HFFc6 (cell line): ENCODE results near the gene ZMYM2. TPM values are rescaled to one million over a fixed set of nuclear protein-coding genes. Genes with fewer than 3 reads are reported as not detected.
"Not testable (repeated sequence)": the region's sequence is repeated elsewhere in the genome, so short reads cannot be mapped to it uniquely, and the experiment has no call there.

Experiments
- DNase-seq: peaks from one replicate; pipeline ENCODE4 v3.0.0-alpha.2; 2018
- H3K27ac Mint-ChIP-seq: 2 replicates; pipeline ENCODE4 v1.8.0; 2020; ENCODE audit warnings: mild to moderate bottlenecking, mixed read lengths
- H3K27me3 Mint-ChIP-seq: 2 replicates; pipeline ENCODE4 v1.8.0; 2021; ENCODE audit warnings: mild to moderate bottlenecking, moderate library complexity, mixed read lengths; ENCODE audit not compliant: insufficient read depth
- H3K36me3 Mint-ChIP-seq: 2 replicates; pipeline ENCODE4 v1.8.0; 2021; ENCODE audit warnings: low read depth, mixed read lengths
- H3K4me1 Mint-ChIP-seq: 2 replicates; pipeline ENCODE4 v1.8.0; 2020; ENCODE audit warnings: low read depth, mixed read lengths
- H3K4me3 Mint-ChIP-seq: 2 replicates; pipeline ENCODE4 v1.8.0; 2020; ENCODE audit warnings: mild to moderate bottlenecking, moderate library complexity, mixed read lengths
- H3K9me3 Mint-ChIP-seq: 2 replicates; pipeline ENCODE4 v1.8.0; 2020; ENCODE audit warnings: mild to moderate bottlenecking, mixed read lengths
- total RNA-seq, 6 experiments: library from RNA; stranded (reverse); fragmentation: NEBNext Ultra II Directional; extraction: Animal tissue kit (Norgen Biotek cat#: 25700); gene quantifications; 2 replicates in 1 of 6; 3 replicates in 5 of 6; pipeline ENCODE4 v1.2.3, GENCODE V29; 2021
- TF ChIP-seq, protein P1 (sequence below): fragments of 200-600 bp; sonication (generic); IDR thresholded peaks from 2 replicates; pipeline ENCODE4 v1.5.0; 2021; ENCODE audit warnings: antibody characterized with exemption, mild to moderate bottlenecking

ZMYM2 gene
- total RNA-seq, 6 experiments from 2014 or later, result 21.3 to 33.6 (median 28.8) TPM

DNA sequence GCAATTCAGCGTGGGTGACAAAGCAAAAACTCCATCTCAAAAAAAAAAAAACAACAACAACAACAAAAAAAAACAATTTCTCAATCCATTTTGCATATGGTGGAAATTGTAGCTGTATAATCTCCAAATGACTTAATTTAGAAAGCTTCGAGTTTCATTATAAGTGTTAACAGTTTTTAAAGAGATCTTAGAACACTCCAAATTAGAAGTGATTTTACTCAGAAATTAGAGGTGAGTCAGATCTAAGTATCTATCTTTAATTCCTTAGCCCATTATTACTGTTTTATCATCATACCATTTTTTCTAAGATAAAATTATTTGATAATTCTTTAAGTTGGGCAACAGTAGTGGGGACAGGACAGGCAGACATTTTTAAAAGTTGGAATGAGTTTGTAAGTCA, 60.5 kb downstream of the ZMYM2 start:
- Mint-ChIP-seq H3K27me3 (peaks cover 1% of the 10 kb centered on the region; the same call in 1 of the 2 replicates), H3K4me3 (no peak overlapping the region), H3K27ac (no peak overlapping the region), H3K4me1 (peaks cover 15% of the 10 kb centered on the region), H3K36me3 (peaks cover 54% of the 10 kb centered on the region), H3K9me3 (peaks cover 22% of the 10 kb centered on the region)
- DNase-seq, result no peak
- TF ChIP-seq, protein P1, sequence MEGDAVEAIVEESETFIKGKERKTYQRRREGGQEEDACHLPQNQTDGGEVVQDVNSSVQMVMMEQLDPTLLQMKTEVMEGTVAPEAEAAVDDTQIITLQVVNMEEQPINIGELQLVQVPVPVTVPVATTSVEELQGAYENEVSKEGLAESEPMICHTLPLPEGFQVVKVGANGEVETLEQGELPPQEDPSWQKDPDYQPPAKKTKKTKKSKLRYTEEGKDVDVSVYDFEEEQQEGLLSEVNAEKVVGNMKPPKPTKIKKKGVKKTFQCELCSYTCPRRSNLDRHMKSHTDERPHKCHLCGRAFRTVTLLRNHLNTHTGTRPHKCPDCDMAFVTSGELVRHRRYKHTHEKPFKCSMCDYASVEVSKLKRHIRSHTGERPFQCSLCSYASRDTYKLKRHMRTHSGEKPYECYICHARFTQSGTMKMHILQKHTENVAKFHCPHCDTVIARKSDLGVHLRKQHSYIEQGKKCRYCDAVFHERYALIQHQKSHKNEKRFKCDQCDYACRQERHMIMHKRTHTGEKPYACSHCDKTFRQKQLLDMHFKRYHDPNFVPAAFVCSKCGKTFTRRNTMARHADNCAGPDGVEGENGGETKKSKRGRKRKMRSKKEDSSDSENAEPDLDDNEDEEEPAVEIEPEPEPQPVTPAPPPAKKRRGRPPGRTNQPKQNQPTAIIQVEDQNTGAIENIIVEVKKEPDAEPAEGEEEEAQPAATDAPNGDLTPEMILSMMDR, result no peak

DNA sequence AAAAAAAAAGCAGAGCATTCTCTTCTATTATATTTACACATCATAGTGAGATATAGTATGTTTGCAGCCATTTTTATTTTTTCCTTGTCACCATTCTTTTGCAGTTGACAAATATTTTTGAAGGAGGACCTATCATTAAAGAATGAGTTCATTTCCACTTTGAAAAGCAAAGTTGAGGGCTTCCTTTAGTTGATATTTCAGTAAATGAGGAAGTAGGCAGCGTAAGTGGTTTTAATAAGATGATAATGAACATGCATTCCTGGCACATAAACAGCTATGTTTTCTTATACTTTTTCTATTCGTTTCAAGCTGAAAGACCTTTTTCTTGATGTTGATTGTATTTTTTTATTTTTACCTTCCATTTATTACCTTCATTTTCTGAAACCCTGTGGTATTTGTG, 66.2 kb downstream of the ZMYM2 start:
- peaks cover 15% of the 10 kb centered on the region for H3K4me1 Mint-ChIP-seq
- TF ChIP-seq, protein P1, result no peak
- H3K4me3 Mint-ChIP-seq, result no peak overlapping the region
- DNase-seq, result no peak
- H3K36me3 Mint-ChIP-seq, result peaks cover 22% of the 10 kb centered on the region
- peaks cover 1% of the 10 kb centered on the region; the same call in 1 of the 2 replicates for H3K27me3 Mint-ChIP-seq
- no peak overlapping the region for H3K27ac Mint-ChIP-seq
- no peaks in the 10 kb centered on the region for H3K9me3 Mint-ChIP-seq

DNA sequence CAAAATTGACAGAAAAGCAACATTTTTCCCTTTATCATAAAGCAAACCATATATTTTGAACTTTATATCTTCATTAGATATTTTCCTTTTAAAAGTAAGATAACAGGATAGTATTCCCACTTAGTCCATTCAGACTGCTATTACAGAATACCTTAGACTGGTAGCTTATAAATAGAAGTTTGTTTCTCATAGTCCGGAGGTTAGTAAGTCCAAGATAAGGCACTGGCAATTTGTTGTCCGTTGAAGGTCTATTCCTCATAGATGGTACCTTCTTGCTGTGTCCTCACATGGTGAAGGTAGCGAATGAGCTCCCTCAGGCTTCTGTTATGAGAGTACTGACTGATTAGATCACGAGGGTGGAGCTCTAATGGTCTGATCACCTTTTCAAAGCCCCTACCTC, 70.4 kb downstream of the ZMYM2 start:
- H3K9me3 Mint-ChIP-seq, result no peaks in the 10 kb centered on the region
- no peak overlapping the region for H3K27ac Mint-ChIP-seq
- H3K27me3 Mint-ChIP-seq, result no peaks in the 10 kb centered on the region
- no peak for DNase-seq
- TF ChIP-seq, protein P1, result no peak
- H3K4me1 Mint-ChIP-seq, result no peaks in the 10 kb centered on the region
- peaks cover 3% of the 10 kb centered on the region for H3K36me3 Mint-ChIP-seq
- H3K4me3 Mint-ChIP-seq, result no peak overlapping the region

DNA sequence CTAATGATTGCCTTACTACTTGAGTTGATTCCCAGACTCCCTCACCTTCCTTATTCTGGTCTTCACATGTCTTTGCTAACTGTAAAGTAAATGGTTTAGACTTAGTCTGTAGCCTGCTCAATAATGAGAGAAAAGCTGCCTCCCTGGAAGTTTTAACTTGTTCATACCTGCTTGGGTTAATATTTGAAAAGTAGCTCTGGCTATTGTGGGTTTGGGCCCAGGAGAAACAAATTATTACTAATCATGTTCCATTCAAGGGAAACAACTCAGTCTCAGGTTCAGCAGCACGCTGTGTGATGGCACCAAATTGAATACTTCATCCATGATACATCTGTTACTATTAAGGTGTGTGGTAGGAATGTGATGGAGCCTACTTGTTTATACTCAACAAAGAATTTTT, 75.0 kb downstream of the ZMYM2 start:
- Mint-ChIP-seq H3K9me3 (no peaks in the 10 kb centered on the region), H3K27me3 (no peaks in the 10 kb centered on the region; the same call in 1 of the 2 replicates), H3K4me1 (no peaks in the 10 kb centered on the region), H3K36me3 (peaks cover 12% of the 10 kb centered on the region), H3K27ac (no peak overlapping the region), H3K4me3 (no peak overlapping the region)
- no peak for DNase-seq
- TF ChIP-seq, protein P1, result no peak

DNA sequence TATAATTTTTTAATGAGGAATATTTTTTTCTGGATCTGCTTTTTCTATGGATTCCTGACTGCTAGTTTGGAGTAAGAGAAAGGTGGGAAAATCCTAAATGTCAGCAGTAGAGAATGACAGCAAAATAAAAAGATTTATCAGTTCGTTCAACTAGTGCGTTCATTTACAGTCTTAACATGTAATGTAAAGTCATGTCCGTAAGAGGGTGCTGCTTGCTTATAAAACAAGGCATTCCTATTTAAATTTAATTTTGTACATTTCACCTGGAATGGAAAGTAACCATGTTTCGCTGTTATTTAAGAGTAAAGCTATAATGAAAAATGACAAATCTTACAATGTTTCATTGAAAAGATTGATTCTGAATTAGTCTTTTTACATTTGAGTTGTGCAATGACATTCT, 76.6 kb downstream of the ZMYM2 start:
- Mint-ChIP-seq H3K4me3 (no peak overlapping the region), H3K36me3 (peaks cover 21% of the 10 kb centered on the region), H3K4me1 (no peaks in the 10 kb centered on the region), H3K27ac (no peak overlapping the region), H3K9me3 (no peaks in the 10 kb centered on the region), H3K27me3 (no peaks in the 10 kb centered on the region; the same call in 1 of the 2 replicates)
- DNase-seq, result no peak
- TF ChIP-seq, protein P1, result no peak

DNA sequence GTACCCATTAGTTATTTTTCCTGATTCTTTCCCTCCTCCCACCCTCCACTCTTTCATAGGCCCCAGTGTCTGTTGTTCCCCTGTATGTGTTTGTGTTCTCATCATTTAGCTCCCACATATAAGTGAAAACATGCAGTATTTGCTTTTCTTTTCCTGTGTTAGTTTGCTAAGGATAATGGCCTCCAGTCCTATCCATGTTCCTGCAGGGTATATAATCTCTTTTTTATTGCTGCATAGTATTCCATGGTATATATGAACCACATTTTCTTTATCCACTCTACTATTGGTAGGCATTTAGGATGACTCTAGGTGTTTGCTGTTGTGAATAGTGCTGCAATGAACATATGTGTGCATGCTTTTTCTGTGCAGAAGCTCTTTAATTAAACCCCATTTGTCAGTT, 79.4 kb downstream of the ZMYM2 start:
- Mint-ChIP-seq H3K36me3 (peaks cover 28% of the 10 kb centered on the region), H3K4me3 (no peak overlapping the region), H3K9me3 (no peaks in the 10 kb centered on the region), H3K27ac (no peak overlapping the region), H3K27me3 (no peaks in the 10 kb centered on the region; the same call in 1 of the 2 replicates), H3K4me1 (no peaks in the 10 kb centered on the region)
- TF ChIP-seq, protein P1, result no peak
- no peak for DNase-seq

DNA sequence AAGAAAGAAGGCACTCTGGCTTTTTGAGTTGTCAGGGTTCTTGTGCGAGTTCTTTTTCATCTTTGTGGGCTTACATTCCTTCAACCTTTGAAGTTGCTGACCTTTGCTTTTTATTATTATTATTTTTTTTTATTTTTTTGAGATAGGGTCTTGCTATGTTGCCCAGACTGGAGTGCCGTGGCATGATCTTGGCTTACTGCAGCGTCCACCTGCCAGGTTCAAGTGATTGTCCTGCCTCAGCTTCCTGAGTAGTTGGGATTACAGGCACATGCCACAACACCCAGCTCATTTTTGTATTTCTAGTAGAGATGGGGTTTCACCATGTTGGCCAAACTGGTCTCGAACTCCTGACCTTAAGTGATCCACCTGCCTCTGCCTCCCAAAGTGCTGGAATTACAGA, 84.1 kb downstream of the ZMYM2 start:
- peaks cover 25% of the 10 kb centered on the region for H3K36me3 Mint-ChIP-seq
- not testable (repeated sequence) for DNase-seq, H3K27ac Mint-ChIP-seq, H3K9me3 Mint-ChIP-seq, H3K4me3 Mint-ChIP-seq, H3K4me1 Mint-ChIP-seq, H3K27me3 Mint-ChIP-seq
